Stromal cell of bone marrow (primary cell): ENCODE data around the gene CLEC4A.
"Not testable (repeated sequence)": the region's sequence is repeated elsewhere in the genome, so short reads cannot be mapped to it uniquely, and the experiment has no call there.

Experiments used
- DNase-seq: peaks from one replicate; pipeline ENCODE4 v3.0.0-alpha.2; 2012; ENCODE audit warnings: low read depth

CLEC4A gene

DNA sequence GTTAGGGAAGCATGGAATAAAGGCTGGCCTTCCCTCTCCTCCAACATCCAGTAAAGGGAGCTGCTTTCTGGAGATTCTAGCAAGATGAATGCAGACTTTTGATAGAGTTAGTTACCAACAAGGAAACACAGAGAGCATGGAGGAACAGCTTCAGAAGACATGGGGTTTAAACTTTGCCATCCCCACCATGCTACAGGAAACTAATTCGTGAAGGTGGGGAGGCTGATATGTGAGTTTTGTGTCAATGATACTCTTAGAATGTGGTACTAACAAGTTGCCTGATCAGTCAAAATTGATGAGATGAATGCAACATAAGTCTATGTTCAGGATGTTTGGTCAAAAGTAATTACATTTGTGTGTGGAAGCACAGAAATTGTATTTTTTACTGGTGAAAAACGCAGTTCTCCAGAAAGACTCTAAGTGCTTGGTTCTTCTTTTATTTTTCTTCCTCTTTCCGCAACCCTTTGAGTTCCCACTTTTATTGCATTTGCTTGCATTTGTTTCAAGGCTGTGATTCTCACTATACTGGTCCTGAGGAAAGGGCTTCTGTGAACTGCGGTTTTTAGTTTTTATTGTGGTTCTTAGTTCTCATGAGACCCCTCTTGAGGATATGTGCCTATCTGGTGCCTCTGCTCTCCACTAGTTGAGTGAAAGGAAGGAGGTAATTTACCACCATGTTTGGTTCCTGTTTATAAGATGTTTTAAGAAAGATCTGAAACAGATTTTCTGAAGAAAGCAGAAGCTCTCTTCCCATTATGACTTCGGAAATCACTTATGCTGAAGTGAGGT, at the start of gene CLEC4A:
Gene CLEC4A, plus strand, starts transcription at position 494 of the 789 bp plus-strand sequence. Its CDS starts 262 bp downstream, at position 756.
- DNase-seq, result no peak

DNA sequence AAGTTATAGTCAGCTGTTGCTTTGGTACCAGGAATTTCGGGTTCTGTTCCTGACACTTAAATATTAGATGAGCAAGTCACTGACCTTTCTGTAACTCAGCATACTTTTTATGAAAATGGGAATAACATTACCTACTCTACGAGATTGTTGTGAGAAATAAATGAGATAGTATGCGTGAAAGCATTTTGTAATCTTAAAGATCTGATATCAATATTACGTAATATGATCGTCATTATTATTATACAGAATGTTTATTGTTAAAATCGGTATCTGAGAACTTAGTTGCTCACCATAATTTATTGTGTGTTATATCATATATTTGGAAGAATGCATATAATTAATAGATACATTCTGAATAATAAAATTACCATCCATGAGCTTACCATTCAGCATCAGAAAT, 47.5 kb upstream of the CLEC4A start:
- no peak for DNase-seq

DNA sequence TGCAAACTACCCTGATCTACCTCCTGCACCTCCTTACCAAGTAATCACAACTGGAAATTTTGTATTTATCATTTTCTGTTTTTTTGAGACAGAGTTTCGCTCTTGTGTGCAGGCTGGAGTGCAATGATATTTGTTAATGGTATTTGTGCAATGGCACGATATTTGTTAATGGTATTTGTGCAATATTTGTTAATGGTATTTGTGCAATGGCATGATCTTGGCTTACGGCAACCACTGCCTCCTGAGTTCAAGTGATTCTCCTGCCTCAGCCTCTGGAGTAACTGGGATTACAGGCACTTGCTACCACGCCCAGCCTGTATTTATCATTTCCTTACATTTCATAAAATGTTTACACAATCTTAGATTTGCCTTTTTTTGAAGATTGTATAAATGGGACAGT, 47.1 kb upstream of the CLEC4A start:
- no peak for DNase-seq

DNA sequence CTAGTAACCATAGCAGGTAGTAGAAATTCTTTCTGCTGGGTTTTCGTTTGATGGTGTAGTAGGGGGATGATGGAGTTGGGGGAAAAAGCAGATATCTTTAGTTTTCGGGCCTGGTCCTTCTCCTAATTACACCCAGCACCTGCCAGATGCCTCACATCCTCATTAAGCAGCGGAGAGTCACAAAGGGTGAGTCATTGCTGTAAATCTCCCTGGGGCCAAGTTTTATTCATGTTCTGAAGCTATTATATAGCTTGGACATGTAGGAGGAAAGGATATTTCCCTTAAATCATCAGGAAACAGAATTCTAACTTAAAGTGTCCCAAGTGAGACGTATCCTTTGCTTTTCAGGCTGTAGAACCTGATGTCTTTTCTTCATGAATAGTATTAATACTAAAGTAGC, 46.2 kb upstream of the CLEC4A start:
- DNase-seq, result peak; percentile 13

DNA sequence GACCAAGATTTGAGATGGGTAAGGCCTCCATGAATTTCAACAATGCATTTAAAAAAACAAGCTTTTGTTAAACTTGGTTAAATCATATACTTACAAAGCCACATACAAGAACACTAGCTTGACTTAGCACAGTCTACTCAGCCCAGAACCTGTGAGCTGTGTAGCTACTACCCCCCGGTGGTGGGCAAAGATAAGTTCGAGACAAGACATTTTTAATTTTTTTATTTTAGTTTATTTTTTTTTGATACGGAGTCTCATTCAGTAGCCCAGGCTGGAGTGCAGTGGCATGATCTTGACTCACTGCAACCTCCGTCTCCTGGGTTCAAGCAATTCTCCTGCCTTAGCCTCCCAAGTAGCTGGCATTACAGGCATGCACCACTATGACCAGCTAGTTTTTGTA, 45.0 kb upstream of the CLEC4A start:
- peak; percentile 41 for DNase-seq

DNA sequence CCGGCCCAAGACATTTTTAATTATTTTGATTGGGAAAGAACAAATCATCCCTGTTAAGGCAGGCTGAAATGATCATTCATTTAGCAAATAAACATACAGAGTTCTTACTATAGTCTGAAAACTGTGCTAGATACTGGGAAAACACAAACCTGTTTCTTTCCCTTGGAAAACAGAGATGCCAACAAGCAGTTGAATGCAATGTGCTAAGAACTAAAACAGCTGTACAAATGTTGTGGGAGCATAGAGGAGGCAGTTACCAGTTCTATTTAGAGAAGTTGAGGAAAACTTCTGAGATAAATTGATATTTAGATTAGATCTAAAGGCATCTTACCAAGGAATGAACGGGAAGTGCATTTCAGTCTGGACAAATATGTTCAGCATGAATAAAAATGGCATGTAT, 44.5 kb upstream of the CLEC4A start:
- no peak for DNase-seq

DNA sequence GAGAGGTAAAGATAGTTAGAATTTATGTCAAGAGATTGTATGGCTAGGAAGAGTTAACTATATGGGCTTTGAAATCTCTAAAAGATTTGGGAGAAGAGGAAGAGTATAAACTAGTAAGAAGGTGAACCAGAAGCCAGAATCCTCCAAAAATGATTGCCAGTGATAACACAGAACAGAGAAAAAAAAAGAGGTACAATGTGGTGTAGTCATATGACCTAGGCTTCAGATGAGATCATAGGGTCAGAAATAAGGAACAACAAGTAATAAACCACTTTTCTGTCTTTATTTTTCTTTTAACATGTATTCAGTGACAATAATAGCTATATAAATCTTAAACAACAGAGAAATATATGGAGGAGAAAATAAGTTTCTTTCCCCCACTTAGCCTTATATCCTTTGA, 43.3 kb upstream of the CLEC4A start:
- no peak for DNase-seq

DNA sequence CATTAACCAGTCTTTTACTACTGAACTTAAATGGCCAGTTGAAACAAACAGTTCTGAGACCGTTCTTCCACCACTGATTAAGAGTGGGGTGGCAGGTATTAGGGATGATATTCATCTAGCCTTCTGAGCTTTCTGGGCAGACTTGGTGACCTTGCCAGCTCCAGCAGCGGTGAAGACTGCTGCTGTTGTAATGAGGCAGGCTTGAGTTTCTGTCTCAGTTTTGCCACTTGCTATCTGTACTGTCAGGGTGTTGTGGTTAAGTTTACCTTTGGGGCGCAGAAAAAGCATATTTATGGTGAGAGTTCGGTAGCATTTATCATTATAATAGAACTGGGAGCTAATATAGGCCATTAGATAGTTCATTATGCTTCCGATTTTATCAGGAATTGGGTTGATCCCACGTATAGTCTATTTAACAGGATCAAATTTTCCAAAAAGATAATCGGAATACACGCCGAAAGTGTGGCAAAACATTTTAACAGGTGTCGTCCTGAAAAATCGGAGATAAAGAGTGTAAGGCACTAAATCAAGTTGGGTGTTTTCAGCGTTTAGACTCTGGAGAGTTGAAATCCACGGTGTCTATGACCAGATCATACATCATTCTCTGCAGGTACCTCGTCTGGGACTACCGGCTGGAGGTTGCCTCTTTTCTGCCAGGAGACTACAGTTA, 42.0 kb upstream of the CLEC4A start:
- peak; percentile 2 for DNase-seq

DNA sequence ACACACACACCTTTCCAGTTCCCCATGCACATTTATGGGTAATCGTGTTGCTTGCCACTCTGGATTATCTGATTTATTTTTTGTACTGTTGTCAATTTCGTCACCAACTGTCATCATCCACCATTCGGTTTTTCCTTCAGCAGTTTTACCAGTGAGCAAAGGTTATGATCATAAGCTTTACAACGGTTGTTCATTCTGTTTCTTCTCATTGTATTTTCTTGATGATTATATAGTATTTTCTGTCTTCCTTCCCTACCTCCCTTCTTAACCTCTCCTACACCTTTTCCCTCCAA, 40.7 kb upstream of the CLEC4A start:
- no peak for DNase-seq

DNA sequence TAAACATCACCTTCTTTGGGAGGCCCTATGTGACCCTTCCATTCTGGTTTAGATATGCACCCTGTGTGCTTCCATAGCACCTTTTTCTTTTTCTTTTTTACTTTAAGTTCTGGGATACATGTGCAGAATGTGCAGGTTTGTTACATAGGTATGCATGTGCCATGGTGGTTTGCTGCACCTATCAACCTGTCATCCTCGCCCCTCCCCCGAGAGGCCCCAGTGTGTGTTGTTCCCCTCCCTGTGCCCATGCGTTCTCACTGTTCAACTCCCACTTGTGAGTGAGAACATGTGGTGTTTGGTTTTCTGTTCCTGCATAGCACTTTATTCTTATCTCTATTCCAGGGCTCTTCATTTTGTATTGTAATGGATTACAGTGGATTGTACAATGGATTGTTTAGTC, 39.1 kb upstream of the CLEC4A start:
- not testable (repeated sequence) for DNase-seq

DNA sequence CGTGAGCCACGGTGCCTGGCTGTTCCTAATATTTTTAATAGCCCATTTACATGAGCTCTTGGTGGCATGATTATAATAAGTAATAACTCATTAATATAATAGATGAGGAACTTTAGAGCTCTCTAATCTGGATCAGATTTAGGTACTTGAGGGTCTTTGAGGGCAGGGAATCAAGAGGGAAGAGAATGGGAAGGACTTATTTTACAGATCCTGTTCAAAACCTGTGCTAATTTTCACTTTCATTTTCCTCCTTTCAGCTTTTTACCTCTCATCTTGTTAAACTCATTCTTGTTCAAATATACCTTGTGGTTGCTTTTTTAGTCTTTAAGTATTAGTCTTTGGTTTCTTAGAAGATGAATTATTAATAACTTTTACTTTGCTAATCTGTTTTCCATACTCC, 35.8 kb upstream of the CLEC4A start:
- DNase-seq, result no peak

DNA sequence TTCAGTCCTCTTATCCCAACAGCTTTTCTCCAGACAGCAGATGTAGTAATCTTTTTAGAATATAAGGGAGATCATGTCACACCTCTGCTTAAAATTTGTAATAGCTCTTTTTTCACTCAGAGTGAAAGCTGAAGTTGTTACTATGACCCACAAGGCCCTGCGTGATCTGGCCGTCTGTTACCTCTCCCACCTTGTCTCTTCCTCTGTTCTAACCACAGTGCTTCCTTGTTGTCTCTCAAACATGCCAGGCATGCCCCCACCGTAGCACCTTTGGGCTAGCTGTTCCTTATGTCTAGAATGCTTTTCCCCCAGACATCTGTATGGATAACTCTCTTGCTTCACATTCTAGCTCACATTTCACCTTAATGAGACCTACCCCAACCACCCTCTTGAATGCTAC, 34.8 kb upstream of the CLEC4A start:
- no peak for DNase-seq

DNA sequence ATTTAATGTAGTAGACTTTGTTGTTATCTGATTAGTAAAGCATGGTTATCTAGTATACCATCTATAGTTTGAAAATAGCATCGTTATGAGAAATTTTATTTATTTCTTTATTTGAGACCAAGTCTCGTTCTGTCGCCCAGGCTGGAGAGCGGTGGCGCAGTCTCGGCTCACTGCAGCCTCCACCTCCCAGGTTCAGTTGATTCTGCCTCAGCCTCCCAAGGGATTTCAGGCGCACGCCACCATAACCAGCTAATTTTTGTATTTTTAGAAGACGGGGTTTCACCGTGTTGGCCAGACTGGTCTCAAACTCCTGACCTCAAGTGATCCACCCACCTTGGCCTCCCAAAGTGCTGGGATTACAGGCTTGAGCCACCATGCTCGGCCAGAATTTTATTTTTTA, 34.1 kb upstream of the CLEC4A start:
- DNase-seq, result not testable (repeated sequence)

DNA sequence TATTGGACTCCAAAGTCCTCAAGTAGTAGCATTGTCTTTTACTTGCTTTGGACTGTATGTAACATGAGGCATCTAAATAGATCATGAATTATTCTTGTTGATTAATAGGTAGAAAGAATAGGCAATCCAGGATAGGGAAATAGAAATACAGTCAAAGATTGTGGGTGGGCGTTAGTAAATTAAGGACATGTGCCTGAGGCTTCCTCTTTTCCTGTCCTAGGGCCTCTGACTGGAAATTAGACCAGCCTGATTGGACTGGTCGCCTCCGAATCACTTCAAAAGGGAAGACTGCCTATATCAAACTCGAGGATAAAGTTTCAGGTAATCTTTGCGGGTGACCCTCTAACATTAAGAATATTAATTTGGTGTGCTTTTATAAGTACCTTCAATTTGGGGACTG, 33.7 kb upstream of the CLEC4A start:
- no peak for DNase-seq

DNA sequence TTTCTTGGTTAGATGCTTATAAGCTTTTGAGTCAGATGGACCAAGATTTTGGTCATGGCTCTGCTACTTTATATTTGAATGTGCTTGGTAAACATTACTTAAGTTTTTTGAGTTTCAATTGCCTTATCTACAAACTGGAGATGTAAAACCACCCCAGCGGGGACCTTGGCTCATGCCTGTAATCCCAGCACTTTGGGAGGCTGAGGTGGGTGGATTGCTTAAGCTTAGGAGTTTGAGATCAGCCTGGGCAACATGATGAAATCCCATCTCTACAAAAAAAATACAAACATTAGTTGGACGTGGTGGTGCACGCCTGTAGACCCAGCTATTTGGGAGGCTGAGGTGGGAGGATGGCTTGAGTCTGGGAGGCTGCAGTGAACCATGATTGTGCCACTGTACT, 30.1 kb upstream of the CLEC4A start:
- no peak for DNase-seq

DNA sequence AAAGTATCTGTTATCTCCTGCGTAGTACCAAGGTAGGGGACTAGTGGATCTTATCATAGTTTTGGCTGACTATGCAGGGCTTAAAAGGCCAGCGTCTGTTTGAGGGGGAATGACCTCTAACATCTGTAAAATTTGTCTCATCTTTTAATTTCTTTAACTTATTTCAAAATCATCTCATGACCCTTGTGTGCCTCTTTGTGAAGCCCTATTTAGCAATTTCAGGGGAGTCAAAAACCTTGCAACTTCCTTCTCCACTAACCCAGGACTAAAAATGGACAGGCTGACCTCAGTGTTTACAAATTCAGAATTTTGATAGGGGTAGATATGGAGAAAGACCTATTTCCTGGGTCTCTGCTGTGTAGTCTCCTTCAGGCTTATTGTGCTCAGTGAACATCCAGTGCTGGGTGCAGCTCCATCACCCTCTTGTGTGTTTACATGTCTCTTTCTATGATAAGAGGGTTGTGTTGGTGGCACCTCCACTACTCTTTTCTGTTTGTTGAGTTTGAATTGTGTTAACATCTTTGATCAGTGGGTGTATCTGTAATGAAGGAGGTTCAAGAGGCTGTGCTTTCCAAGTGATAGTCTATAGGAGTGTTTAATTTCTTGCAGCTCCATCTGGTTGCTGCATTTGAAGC, 27.0 kb upstream of the CLEC4A start:
- no peak for DNase-seq

DNA sequence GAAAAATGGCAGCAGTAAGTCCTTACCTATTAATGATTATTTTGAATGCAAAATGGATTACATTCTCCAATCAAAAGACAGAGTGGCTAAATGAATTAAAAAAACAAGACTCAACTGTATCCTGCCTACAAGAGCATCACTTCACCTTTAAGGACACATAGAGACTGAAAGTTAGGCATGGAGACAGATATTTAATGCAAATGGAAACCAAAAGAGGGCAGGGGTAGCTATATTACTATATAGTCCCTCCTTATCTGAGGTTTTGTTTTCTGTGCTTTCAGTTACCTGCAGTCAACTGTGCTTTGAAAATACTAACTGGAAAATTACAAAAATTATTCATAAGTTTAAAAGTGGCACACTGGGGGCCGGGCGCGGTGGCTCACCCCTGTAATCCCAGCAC, 24.2 kb upstream of the CLEC4A start:
- no peak for DNase-seq

DNA sequence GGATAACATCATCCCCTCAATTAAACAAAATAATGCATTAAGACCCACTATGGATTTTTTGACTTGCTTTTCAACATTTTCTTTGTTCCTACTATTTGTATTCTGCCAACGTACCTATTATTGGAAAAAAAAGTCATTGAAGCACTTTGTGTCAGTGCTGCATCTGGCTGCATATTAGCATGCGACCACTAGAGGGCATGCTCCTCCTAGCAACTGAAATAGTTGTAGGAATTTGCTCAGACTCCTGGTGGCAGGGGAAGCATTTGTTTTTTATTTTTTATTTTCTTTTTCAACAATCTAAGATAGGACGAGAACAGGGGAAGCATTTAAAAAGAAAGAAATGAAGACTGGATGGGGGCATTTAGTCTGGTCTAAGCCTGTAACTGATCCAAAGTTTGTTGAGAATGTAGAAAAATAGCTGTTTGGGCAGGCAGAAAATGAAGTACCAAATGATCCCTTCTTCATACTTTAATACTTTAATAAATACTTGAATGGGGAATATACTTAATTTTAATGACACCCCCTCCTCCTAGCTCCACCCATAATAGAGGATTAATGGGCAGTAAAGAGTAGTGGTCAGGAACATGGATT, 14.5 kb upstream of the CLEC4A start:
- DNase-seq, result peak; percentile 43

DNA sequence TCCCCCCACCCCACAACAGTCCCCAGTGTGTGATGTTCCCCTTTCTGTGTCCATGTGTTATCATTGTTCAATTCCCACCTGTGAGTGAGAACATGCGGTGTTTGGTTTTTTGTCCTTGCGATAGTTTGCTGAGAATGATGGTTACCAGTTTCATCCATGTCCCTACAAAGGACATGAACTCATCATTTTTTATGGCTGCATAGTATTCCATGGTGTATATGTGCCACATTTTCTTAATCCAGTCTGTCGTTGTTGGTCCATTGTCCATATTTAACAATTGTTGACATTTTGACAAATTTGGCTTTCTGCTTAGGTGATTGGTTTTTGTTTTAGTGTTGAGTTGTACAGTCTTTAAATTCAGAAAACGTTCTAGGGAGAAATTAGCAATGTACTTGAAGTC, 10.3 kb upstream of the CLEC4A start:
- DNase-seq, result not testable (repeated sequence)

DNA sequence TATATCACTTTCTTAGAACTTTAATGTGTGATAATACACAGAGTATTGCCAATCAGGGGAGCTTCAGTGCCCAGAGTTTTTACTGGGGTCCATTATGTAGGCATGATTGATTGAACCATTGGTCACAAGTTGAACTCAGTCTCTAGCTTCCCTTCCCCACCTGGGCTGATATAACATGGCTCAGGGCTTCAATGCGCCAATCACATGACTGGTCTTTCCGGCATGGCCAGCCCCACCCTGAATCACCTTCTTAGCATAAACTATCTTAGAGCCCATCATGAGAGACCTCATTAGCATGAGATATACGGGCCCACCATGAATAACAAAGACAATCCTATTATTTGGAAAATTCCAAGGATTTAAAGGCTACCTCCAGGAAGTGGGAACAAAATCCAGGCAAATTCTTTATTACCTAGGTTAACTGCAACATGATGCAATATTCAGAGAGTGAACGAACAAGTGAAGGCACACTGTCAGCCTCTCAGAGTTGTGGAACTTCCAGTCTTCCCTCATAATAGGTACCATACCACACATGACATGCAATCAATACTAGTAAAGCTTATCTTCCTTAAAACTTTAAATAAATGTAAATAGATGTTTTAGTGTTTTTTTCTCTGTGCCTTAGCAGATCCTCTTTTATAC, 3.2 kb upstream of the CLEC4A start:
- no peak for DNase-seq

DNA sequence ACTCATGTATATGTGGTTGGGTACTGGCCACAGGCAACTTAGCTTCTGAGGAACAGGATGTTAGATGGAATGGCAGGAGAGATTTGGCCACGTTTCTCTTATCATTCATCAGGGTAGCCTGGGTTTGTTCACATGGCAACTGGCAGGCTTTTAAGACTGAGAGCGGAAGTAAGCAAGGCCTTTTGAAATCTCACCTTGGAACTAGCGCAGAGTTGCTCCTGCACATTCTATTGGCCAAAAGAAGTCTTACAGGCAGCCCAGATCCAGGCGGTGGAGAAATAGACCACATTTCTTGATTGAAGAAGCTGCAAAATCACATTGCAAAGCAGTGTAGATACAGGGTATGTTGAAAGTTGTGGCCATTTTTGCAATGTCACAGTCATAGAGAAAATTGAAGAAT, 3.7 kb downstream of the CLEC4A start:
- no peak for DNase-seq

DNA sequence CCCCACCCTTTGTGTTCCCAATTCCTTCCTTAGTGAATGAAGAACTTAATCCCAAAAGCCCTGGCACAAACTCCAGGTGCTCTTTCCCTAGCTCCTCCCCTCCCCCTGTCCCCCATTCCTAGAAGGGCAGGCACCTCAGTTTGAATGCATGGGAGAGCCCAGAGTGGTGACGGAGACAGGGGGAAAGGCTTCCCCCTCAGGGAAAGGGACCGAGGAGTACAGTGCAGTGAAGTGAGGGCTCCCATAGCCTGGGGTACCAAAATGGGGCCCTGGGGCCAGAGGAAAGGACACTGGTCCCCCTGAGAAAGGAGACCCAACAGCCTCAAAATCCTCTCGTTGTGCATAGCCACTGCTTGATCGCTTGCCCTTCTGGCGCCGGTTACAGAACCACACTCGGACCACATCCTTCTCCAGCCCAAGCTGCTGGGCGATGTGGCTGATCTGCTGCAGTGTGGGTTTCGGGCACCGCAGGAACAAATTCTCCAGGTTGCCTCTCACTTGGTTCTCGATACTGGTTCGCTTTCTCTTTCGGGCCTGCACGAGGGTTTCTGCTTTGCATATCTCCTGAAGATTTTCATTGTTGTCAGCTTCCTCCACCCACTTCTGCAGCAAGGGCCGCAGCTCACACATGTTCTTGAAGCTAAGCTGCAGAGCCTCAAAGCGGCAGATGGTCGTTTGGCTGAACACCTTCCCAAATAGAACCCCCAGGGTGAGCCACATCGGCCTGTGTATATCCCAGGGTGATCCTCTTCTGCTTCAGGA, 10.4 kb downstream of the CLEC4A start:
- not testable (repeated sequence) for DNase-seq
